Neural progenitor cell (in vitro differentiated cells): ENCODE measurements around the gene OSM. TPM values are rescaled to one million over a fixed set of nuclear protein-coding genes. Genes with fewer than 3 reads are reported as not detected.

Experiments
- DNase-seq: peaks from one replicate; pipeline ENCODE4 v3.0.0-alpha.2; 2016; ENCODE audit warnings: low spot score
- H2AFZ ChIP-seq: fragments of 200-600 bp; sonication (generic); replicated peaks from 2 replicates; pipeline ENCODE4 v1.6.1; 2016; ENCODE audit warnings: antibody characterized with exemption
- H3F3A ChIP-seq: fragments of 200-600 bp; sonication (generic); 2 replicates; pipeline ENCODE4 v1.6.1; 2016; ENCODE audit warnings: antibody characterized with exemption, low read depth
- H3K27ac ChIP-seq: fragments of 200-600 bp; sonication (generic); 2 replicates; pipeline ENCODE4 v1.5.1; 2016; ENCODE audit warnings: mild to moderate bottlenecking
- H3K27me3 ChIP-seq: fragments of 200-600 bp; sonication (generic); 2 replicates; pipeline ENCODE4 v1.6.1; 2016; ENCODE audit warnings: mild to moderate bottlenecking, moderate library complexity
- H3K36me3 ChIP-seq: fragments of 200-600 bp; sonication (generic); 2 replicates; pipeline ENCODE4 v1.5.1; 2016
- H3K4me1 ChIP-seq: fragments of 200-600 bp; sonication (generic); 2 replicates; pipeline ENCODE4 v1.6.1; 2016; ENCODE audit warnings: mixed run types
- H3K4me2 ChIP-seq: fragments of 200-600 bp; sonication (generic); 2 replicates; pipeline ENCODE4 v1.6.1; 2016
- H3K4me3 ChIP-seq: fragments of 200-600 bp; sonication (generic); 2 replicates; pipeline ENCODE4 v1.5.1; 2016
- H3K79me2 ChIP-seq: fragments of 200-600 bp; sonication (generic); 2 replicates; pipeline ENCODE4 v1.6.1; 2016; ENCODE audit warnings: low read depth
- H3K9ac ChIP-seq: fragments of 200-600 bp; sonication (generic); 2 replicates; pipeline ENCODE4 v1.6.1; 2016
- H3K9me3 ChIP-seq: fragments of 200-600 bp; sonication (generic); 2 replicates; pipeline ENCODE4 v1.5.1; 2016; ENCODE audit warnings: low read depth
- H4K20me1 ChIP-seq: fragments of 200-600 bp; sonication (generic); 2 replicates; pipeline ENCODE4 v1.6.1; 2016; ENCODE audit warnings: low read depth
- H3K27ac Mint-ChIP-seq: 3 replicates; pipeline ENCODE4 v1.8.0; 2021; ENCODE audit warnings: mixed read lengths
- H3K27me3 Mint-ChIP-seq: 2 replicates; pipeline ENCODE4 v1.8.0; 2022; ENCODE audit warnings: low read depth, mild to moderate bottlenecking, inconsistent platforms, moderate library complexity, mixed read lengths; ENCODE audit not compliant: insufficient read depth
- H3K36me3 Mint-ChIP-seq: 3 replicates; pipeline ENCODE4 v1.8.0; 2021; ENCODE audit warnings: mixed read lengths
- H3K4me1 Mint-ChIP-seq: 3 replicates; pipeline ENCODE4 v1.8.0; 2021; ENCODE audit warnings: mixed read lengths
- H3K4me3 Mint-ChIP-seq: 3 replicates; pipeline ENCODE4 v1.8.0; 2021; ENCODE audit warnings: mild to moderate bottlenecking, moderate library complexity, mixed read lengths
- H3K9me3 Mint-ChIP-seq: 3 replicates; pipeline ENCODE4 v1.8.0; 2020; ENCODE audit warnings: mixed read lengths
- EZH2 ChIP-seq: fragments of 200-600 bp; sonication (generic); IDR thresholded peaks from 2 replicates; pipeline ENCODE4 v1.6.1; 2017; ENCODE audit warnings: antibody characterized with exemption, mild to moderate bottlenecking, moderate library complexity
- EZH2phosphoT487 ChIP-seq: fragments of 200-600 bp; sonication (generic); IDR thresholded peaks from 2 replicates; pipeline ENCODE4 v1.6.1; 2017; ENCODE audit warnings: antibody characterized with exemption
- total RNA-seq: library from RNA; depleted of rRNA; stranded (reverse); fragments of >200 nt; gene quantifications from 2 replicates; pipeline ENCODE4 v1.2.3, GENCODE V29; 2015; ENCODE audit warnings: low replicate concordance
- TF ChIP-seq, protein P1 (sequence below): fragments of 200-600 bp; sonication (generic); IDR thresholded peaks from 2 replicates; pipeline ENCODE4 v1.5.1; 2017; ENCODE audit warnings: antibody characterized with exemption, mild to moderate bottlenecking

OSM gene
- total RNA-seq, 1 donor from 2014 or later, result not detected

DNA sequence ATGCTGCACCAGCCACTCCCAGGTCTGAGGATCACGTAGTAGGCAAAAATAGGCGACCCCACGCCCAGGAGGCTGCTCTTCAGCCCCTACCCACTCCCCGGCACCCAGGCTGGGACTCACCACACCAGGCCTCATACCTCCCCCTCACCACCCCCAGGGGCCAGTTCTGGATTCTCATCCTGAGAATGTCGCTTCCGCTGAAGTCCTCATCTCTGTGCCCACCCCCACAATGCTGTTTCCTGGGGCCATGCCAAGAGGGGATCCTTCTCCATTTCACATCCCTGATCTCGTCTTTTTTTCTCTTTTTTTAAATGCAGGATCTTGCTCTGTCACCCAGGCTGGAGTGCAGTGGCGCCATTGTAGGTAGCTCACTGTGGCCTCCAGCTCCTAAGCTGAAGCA, 1.7 kb upstream of the OSM start:
- peaks cover 6% of the 10 kb centered on the region for H3K27me3 Mint-ChIP-seq
- H3K9me3 Mint-ChIP-seq, result no peaks in the 10 kb centered on the region
- no peaks in the 10 kb centered on the region for H3K36me3 Mint-ChIP-seq
- peak overlapping the region; percentile 50 for H3K27ac Mint-ChIP-seq
- H3K9ac ChIP-seq, result no peak overlapping the region
- no peak overlapping the region for H3K27ac ChIP-seq
- no peaks in the 10 kb centered on the region for H3K4me1 ChIP-seq
- H4K20me1 ChIP-seq, result no peaks in the 10 kb centered on the region
- H3F3A ChIP-seq, result no peaks in the 10 kb centered on the region
- H3K4me3 Mint-ChIP-seq, result no peak overlapping the region
- no peak overlapping the region for H2AFZ ChIP-seq
- H3K9me3 ChIP-seq, result no peaks in the 10 kb centered on the region
- H3K27me3 ChIP-seq, result peaks cover 2% of the 10 kb centered on the region
- no peak overlapping the region for H3K4me2 ChIP-seq
- H3K4me3 ChIP-seq, result no peak overlapping the region
- no peaks in the 10 kb centered on the region for H3K79me2 ChIP-seq
- H3K4me1 Mint-ChIP-seq, result peaks cover under 1% of the 10 kb centered on the region
- no peak for TF ChIP-seq EZH2
- TF ChIP-seq, protein P1, sequence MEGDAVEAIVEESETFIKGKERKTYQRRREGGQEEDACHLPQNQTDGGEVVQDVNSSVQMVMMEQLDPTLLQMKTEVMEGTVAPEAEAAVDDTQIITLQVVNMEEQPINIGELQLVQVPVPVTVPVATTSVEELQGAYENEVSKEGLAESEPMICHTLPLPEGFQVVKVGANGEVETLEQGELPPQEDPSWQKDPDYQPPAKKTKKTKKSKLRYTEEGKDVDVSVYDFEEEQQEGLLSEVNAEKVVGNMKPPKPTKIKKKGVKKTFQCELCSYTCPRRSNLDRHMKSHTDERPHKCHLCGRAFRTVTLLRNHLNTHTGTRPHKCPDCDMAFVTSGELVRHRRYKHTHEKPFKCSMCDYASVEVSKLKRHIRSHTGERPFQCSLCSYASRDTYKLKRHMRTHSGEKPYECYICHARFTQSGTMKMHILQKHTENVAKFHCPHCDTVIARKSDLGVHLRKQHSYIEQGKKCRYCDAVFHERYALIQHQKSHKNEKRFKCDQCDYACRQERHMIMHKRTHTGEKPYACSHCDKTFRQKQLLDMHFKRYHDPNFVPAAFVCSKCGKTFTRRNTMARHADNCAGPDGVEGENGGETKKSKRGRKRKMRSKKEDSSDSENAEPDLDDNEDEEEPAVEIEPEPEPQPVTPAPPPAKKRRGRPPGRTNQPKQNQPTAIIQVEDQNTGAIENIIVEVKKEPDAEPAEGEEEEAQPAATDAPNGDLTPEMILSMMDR, result no peak
- no peak for TF ChIP-seq EZH2phosphoT487
- DNase-seq, result no peak
- H3K36me3 ChIP-seq, result no peaks in the 10 kb centered on the region

DNA sequence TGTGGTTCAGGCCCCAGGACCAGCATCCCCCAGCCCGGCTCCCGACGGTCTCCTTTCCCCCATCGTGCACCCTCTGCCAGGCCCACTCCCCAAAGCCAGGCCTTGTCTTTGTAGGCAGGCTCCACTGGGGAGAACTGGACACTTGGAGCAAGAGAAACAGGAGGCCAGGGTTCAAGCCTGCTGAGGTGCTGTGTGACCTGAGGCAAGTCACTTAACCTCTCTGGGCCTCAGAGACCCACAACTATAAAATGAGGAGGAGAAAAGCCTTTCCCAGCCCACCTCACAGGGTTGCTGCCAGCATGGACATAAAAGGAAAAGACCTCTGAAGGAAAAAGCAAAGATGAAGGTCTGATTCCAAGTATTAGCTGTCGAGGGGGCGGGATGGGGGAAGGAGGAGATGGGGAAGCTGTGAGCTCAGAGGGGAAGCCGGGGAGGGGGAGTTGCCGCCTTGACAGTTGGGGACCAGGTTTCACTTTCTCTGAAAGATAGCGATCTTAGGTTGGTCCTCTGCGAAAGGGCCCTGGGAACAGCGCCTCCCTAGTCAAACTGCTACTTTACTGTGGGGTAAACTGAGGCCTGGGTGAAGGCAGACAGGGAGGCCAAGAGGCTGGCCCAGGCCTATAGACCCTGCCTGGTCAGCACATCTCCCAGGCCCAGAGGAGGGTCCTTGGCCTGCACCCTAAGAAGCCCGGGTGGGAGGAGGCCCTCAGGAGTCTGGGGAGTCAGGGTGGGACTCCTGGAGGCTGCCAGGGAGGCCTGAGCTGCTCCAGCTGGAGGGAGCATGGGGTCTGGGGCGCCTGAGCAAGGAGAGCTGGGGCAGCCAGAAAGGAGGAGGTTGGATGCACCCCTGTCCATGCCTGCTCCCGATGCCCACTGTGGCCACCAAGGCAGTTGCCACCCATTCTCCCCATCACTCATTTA, 991 bp upstream of the OSM start:
- Histone ChIP-seq H3K27ac (no peak overlapping the region), H3F3A (no peaks in the 10 kb centered on the region), H3K4me2 (no peak overlapping the region), H2AFZ (no peak overlapping the region), H3K4me3 (no peak overlapping the region), H3K4me1 (no peaks in the 10 kb centered on the region), H3K79me2 (no peaks in the 10 kb centered on the region), H4K20me1 (no peaks in the 10 kb centered on the region), H3K36me3 (no peaks in the 10 kb centered on the region), H3K9me3 (no peaks in the 10 kb centered on the region), H3K27me3 (peaks cover 4% of the 10 kb centered on the region), H3K9ac (no peak overlapping the region)
- no peaks in the 10 kb centered on the region for H3K36me3 Mint-ChIP-seq
- no peak for TF ChIP-seq EZH2phosphoT487
- TF ChIP-seq EZH2, result no peak
- TF ChIP-seq, protein P1, result no peak
- H3K27me3 Mint-ChIP-seq, result peaks cover 10% of the 10 kb centered on the region
- peaks cover 6% of the 10 kb centered on the region for H3K4me1 Mint-ChIP-seq
- no peak for DNase-seq
- H3K27ac Mint-ChIP-seq, result no peak overlapping the region
- H3K9me3 Mint-ChIP-seq, result no peaks in the 10 kb centered on the region
- no peak overlapping the region for H3K4me3 Mint-ChIP-seq

DNA sequence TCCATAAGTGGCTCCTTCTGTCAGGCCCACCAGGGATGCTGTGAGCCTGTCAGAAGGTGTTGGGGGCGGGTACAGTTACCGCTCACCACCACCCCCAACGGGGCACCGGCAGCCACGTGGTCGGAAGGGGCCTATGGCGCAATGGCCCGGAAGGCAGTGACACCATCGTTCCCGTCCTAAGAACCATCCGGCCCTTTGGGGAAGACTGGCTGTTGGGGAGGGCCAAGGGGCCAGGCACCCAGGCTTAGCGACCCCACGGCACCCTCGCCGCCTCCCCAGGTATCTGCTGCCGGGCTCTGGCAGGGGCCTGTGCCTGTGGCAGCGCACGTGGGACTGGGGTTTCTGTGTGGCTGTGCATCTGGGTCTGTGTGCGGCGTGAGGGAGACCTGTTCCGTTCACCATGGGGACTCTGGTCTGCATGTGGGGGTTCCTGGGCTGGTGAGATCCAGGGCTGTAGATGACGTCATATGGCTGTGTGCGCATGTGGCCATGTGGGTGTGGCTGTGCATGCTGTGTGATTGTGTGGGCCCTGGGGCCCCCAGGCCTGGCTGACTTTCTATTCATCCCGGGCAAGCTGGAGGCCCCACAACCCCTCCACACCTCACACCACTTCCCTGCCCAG, 717 bp downstream of the OSM start:
- H3K27ac ChIP-seq, result no peak overlapping the region
- no peak overlapping the region for H3K9ac ChIP-seq
- no peaks in the 10 kb centered on the region for H4K20me1 ChIP-seq
- no peak overlapping the region for H3K4me2 ChIP-seq
- peaks cover 4% of the 10 kb centered on the region for H3K27me3 ChIP-seq
- H3K27ac Mint-ChIP-seq, result peak overlapping the region; percentile 72
- no peak overlapping the region for H2AFZ ChIP-seq
- DNase-seq, result no peak
- no peaks in the 10 kb centered on the region for H3K9me3 Mint-ChIP-seq
- TF ChIP-seq EZH2, result no peak
- TF ChIP-seq, protein P1, result no peak
- TF ChIP-seq EZH2phosphoT487, result no peak
- no peaks in the 10 kb centered on the region for H3K9me3 ChIP-seq
- no peaks in the 10 kb centered on the region for H3F3A ChIP-seq
- no peaks in the 10 kb centered on the region for H3K79me2 ChIP-seq
- no peaks in the 10 kb centered on the region for H3K4me1 ChIP-seq
- H3K36me3 ChIP-seq, result no peaks in the 10 kb centered on the region
- no peak overlapping the region for H3K4me3 Mint-ChIP-seq
- H3K36me3 Mint-ChIP-seq, result no peaks in the 10 kb centered on the region
- peaks cover 8% of the 10 kb centered on the region for H3K27me3 Mint-ChIP-seq
- no peak overlapping the region for H3K4me3 ChIP-seq
- peaks cover 13% of the 10 kb centered on the region for H3K4me1 Mint-ChIP-seq
